ENCODE data around the gene ZNF320. TPM values are rescaled to one million over a fixed set of nuclear protein-coding genes. Genes with fewer than 3 reads are reported as not detected.
"Not testable (repeated sequence)": the region's sequence is repeated elsewhere in the genome, so short reads cannot be mapped to it uniquely, and the experiment has no call there.

ZNF320 gene
- total RNA-seq (10 to 100 TPM in 6 of 9 donors, 1 to 10 TPM in 3; 6.5 to 21.3 (median 13.7) TPM), polyA plus RNA-seq (10 to 100 TPM in 1 of 3 donors, 1 to 10 TPM in 2; 4.0 to 11.6 (median 8.1) TPM)
- long read RNA-seq, donor 1, result 0 reads
- long read RNA-seq, donor 2, result 0 reads
- long read RNA-seq, donor 3, result 0 reads
- long read RNA-seq, donor 4, partial matches to known transcripts, result 0 of 2 reads
- long read RNA-seq, donor 4, other reads (novel, unspliced or antisense), result 2 of 2 reads
- long read RNA-seq, donor 5, partial matches to known transcripts, result 0 of 1 reads
- long read RNA-seq, donor 5, other reads (novel, unspliced or antisense), result 1 of 1 reads
- long read RNA-seq, donor 6, partial matches to known transcripts, result 0 of 2 reads
- long read RNA-seq, donor 6, other reads (novel, unspliced or antisense), result 2 of 2 reads
- long read RNA-seq, donor 7, result 0 reads
- long read RNA-seq, donor 8, result 0 reads
- long read RNA-seq, donor 9, result 0 reads
- long read RNA-seq, donor 10, result 0 reads

DNA sequence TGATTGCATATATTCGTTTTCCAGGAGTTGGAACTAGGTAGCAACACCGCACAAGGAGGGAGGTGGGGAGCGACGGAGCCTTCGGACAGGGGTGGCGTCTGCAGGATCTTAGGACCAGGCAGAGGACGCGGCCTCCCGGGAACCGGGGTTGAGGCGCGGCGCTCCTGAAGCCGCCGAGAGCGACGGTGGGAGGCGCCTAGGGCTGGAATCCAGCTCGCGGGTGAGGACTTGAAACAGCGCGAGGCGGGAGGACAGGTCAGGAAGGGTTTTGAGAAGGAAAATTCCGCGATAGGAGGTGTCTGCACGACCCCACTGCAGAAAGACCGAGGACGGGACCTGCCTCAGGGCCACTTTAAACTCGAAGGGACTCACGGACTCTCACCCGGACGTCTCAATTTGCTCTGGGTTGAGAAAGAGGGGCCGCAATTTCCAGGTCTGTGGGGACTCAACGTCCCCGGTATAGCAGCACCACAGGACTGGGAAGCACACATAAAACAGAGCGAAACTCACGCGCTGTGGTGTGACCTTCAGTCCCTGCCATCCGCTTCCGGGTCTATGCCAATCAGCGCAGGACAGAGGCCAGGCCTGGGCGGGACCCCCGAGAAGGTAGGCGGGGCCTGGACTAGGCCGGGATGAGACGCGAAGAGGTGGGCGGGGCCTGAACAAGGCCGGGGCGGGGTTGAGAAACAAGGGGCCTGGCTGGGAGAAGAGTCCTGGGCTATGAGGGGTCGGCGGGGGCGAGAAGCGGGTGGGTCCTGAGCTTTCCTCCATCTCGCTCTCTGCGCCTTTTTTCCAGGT, at the start of gene ZNF320:
TSS of gene ZNF320 (minus strand) at position 498 of the 798 bp plus-strand sequence. CDS start 7,380 bp downstream, outside the sequence.
- Histone ChIP-seq H3K36me3 (replicated peaks in 1 of 2) (peaks cover 0 to 3% of the 10 kb centered on the region in 2 donors), H3K27ac (peak within 1 kb of the TSS; percentile 70 to 94 (median 91)), H3K9me3 (replicated peaks in 1 of 3) (no peaks in the 10 kb centered on the region), H3K4me1 (replicated peaks in 1 of 2) (peaks cover 5 to 10% of the 10 kb centered on the region in 2 donors), H3K4me3 (peak within 1 kb of the TSS; percentile 13 to 77 (median 70)), H3K27me3 (no peaks in the 10 kb centered on the region)
- TF ChIP-seq, protein P1, sequence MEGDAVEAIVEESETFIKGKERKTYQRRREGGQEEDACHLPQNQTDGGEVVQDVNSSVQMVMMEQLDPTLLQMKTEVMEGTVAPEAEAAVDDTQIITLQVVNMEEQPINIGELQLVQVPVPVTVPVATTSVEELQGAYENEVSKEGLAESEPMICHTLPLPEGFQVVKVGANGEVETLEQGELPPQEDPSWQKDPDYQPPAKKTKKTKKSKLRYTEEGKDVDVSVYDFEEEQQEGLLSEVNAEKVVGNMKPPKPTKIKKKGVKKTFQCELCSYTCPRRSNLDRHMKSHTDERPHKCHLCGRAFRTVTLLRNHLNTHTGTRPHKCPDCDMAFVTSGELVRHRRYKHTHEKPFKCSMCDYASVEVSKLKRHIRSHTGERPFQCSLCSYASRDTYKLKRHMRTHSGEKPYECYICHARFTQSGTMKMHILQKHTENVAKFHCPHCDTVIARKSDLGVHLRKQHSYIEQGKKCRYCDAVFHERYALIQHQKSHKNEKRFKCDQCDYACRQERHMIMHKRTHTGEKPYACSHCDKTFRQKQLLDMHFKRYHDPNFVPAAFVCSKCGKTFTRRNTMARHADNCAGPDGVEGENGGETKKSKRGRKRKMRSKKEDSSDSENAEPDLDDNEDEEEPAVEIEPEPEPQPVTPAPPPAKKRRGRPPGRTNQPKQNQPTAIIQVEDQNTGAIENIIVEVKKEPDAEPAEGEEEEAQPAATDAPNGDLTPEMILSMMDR (IDR thresholded peaks at IDR 0.05), result peak in 1 of 6 experiments; percentile 4
- peak; percentile 59 to 88 for TF ChIP-seq POLR2A (IDR thresholded peaks at IDR 0.05)
- DNase-seq, result peak; percentile 96 to 98 (median 97)
- intact Hi-C loops (cut with DNase I), result no loop called here
- WGBS, 4 donors, result 0 to 2% (median 1%) methylated on average over 31 to 56 of the region's 56 CpGs

- DNase-seq, result peak in 2 of 7 donors; percentile 5 to 43
- TF ChIP-seq, protein P1 (IDR thresholded peaks at IDR 0.05), result no peak
- no peak for TF ChIP-seq POLR2A (IDR thresholded peaks at IDR 0.05)
- intact Hi-C loops (cut with DNase I), result no loop called here
- Histone ChIP-seq H3K4me3 (no peak overlapping the region), H3K27me3 (no peaks in the 10 kb centered on the region), H3K27ac (no peak overlapping the region), H3K4me1 (replicated peaks in 1 of 2) (peaks cover 5 to 7% of the 10 kb centered on the region in 2 donors), H3K36me3 (replicated peaks in 1 of 2) (peaks cover 0 to 13% of the 10 kb centered on the region in 2 donors), H3K9me3 (replicated peaks in 1 of 3) (peaks cover 4 to 50% (median 15%) of the 10 kb centered on the region in 3 donors)
- 32 to 43% (median 38%) methylated on average over 29 to 39 of the region's 39 CpGs for whole genome bisulfite sequencing, 4 donors
Measured at GRCh38 chr19:52946322-52947310, 49.2 kb upstream of the ZNF320 start.

DNA sequence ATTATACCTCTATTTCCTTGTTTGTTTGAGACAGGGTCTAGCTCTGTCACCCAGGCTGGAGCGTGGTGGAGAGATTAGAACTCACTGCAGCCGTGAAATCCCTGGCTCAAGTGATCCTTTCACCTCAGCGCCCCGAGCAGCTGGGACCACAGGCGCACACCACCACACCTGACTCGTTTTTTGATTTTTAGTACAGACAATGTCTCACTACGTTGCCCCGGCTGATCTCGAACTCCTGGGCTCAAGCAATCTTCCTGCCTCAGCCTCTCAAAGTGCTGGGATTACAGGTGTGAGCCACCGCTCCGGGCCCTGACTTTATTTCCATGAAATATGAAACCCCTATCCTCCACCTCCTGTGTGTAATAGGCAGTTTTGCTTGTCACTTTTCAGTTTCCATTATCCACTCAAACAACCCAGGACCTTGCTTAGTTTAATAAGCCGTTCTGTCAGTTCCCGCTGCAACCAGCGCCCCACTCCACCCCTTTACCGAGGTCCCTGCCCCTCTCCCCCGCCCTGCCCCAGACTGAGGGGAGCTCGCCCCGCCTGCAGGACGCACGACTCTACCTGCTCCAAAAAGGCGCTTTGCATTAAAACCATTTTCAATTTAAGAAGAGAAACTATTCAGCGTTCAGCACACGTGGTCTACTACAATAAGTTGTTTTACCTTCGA, 48.4 kb upstream of the ZNF320 start:
- Histone ChIP-seq H3K9me3 (replicated peaks in 1 of 3) (peaks cover 4 to 42% (median 12%) of the 10 kb centered on the region in 3 donors), H3K36me3 (replicated peaks in 1 of 2) (peaks cover 0 to 5% of the 10 kb centered on the region in 2 donors), H3K4me1 (replicated peaks in 1 of 2) (peaks cover 7 to 8% of the 10 kb centered on the region in 2 donors), H3K27me3 (no peaks in the 10 kb centered on the region), H3K4me3 (no peak overlapping the region), H3K27ac (no peak overlapping the region)
- 55 to 63% (median 57%) methylated on average over 24 of the region's 24 CpGs for WGBS, 4 donors
- DNase-seq, result no peak
- TF ChIP-seq, protein P1 (IDR thresholded peaks at IDR 0.05), result no peak
- no peak for TF ChIP-seq POLR2A (IDR thresholded peaks at IDR 0.05)
- intact Hi-C loops (cut with DNase I), result no loop called here

DNA sequence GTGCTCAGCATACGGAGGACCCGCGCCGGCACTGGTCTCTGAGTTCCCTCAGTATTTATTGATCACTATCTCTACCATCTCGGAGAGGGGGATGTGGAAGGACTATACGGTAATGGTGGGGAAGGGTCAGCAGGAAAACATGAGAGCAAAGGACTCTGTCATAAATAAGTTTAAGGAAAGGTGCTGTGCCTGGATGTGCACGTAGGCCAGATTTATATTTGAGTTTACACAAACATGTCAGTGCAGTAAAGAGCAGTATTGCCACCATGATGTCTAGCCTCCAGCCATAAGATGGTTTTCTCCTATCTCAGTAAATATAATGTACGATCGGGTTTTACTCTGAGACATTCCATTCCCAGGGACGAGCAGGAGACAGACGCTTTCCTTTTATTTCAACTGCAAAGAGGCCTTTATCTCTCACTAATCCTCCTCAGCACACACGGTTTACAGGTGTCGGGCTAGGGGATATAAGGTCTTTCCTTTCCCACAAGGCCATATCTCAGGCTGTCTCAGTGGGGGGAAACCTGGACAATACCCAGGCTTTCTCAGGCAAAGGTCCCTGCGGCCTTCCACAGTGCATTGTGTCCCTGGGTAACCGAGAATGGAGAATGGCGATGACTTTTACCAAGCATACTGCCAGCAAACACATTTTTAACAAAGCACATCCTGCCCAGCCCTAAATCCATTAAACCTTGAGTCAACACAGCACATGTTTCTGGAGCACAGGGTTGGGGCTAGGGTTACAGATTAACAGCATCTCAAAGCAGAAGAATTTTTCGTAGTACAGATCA, 47.5 kb upstream of the ZNF320 start:
- H3K27me3 ChIP-seq; H3K36me3 ChIP-seq (replicated peaks in 1 of 2); H3K4me1 ChIP-seq (replicated peaks in 1 of 2); intact Hi-C loops (cut with DNase I); DNase-seq; H3K27ac ChIP-seq; H3K4me3 ChIP-seq: not testable (repeated sequence)
- peaks cover 4 to 33% (median 6%) of the 10 kb centered on the region in 3 donors for H3K9me3 ChIP-seq (replicated peaks in 1 of 3)
- 79 to 88% (median 85%) methylated on average over 16 to 17 of the region's 17 CpGs for WGBS, 4 donors

Data from adrenal gland (tissue), 19 donors.